Frontal cortex (tissue), 4 donors: ENCODE results near the gene BEND6. TPM values are rescaled to one million over a fixed set of nuclear protein-coding genes. Genes with fewer than 3 reads are reported as not detected.

ENCODE experiments used
- DNase-seq, 2 donors: peaks; one replicate each; pipeline ENCODE4 v3.0.0; 2012; ENCODE audit warnings: low spot score in 2 of 2
- FAIRE-seq: peaks from 2 replicates; lab custom pipeline; 2012; peaks lifted over from hg19 to GRCh38; lab: Jason Lieb, UNC
- small RNA-seq: library from RNA; depleted of rRNA; stranded (forward); fragments of <200 nt; gene quantifications from one replicate; pipeline ENCODE3, GENCODE V24; 2014
- total RNA-seq: library from RNA; depleted of rRNA; stranded (reverse); fragments of >200 nt; gene quantifications from one replicate; pipeline ENCODE4 v1.2.3, GENCODE V29; 2014
- donor health status: control.
- donor health status: control.
- donor health status: control.

BEND6 gene
- total RNA-seq, 1 donor from 2014 or later: 22.8 TPM

DNA sequence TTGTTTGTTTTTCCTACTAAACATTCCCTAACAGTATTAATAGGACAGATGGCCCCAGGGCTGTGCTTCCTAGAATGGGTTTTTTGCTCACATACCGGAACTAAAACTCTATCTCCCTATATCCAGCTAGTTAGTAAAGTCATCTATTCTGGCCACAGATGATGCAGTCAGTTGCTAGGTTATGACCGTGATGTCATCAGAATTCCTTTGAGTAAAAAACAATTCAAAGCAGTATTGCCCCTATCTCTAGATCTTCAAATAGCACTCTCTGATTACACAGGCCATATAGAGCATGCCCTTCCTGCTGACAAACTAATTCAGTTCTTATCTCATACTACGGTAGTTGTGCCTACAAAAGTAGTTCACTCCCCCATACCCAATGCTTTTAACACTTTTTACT lies 117.2 kb downstream of the BEND6 start:
- DNase-seq: no peak
- no peak for FAIRE-seq

DNA sequence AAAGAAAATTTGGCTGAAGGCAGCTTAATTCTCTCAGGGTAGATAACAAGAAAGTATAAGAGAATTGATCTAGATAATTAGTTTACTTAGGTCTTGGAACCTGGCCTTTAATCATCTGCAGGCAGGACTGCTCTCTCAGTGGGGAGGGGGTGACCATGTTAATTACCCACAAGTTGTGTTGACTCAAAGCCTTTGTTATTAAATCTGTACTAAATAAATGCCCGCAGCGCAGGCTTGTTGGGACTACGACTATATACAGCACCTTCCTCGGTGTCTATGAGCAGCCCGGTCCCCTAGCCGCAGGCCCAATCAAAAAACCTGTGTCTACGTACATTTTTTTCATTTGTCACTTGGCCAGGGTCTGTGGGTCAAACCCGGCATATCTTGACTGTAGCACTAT lies 119.5 kb downstream of the BEND6 start:
- no peak for DNase-seq
- FAIRE-seq: no peak

DNA sequence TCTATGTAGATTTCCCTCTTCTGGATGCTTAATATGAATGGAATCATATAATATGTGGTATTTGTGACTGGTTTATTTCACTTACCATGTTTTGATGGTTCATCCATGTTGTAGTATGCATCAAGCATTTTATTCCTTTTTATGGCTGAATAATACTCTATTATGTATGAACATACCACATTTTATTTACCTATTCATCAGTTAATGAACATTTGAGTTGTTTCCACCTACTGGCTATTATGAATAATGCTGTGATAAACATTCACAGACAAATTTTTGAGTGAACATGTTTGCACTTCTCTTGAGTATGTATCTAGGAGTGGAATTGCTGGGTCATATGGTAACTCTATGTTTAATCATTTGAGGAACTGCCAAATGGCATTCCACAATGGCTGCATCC lies 120.2 kb downstream of the BEND6 start:
- FAIRE-seq (no peak), DNase-seq (no peak)

Small RNAs within 50 kb of the gene (small RNA-seq; reads per million reads assigned to genes)
- gene FTH1P15 (not detected), gene RNU6-626P (not detected)

Other genes with a start within 250 kb of the BEND6 start
- gene KIAA1586, start 91.6 kb downstream of the BEND6 start, total RNA-seq: 116 TPM
- gene ZNF451, start 135.1 kb downstream of the BEND6 start, total RNA-seq: 156 TPM
- 1.6 TPM for gene BAG2, start 217.2 kb downstream of the BEND6 start, total RNA-seq